HL-60/S4 treated with phorbol 12-myristate 13-acetate at 8.2 ng/mL for 4 days and 3 days (cell line): ENCODE measurements around the gene PRKCG.

ENCODE experiments used
- in situ Hi-C: fragments of 300-500 bp; cut with MboI; formaldehyde crosslinking; loops from 2 replicates; pipeline ENCODE4 v1.15.0; 2022; ENCODE audit warnings: low sequenced_read_pairs

The PRKCG gene

GRCh38 chr19:53897459-53897858 is 15.5 kb downstream of the PRKCG start:
- in situ Hi-C loops: no loop called here

DNA sequence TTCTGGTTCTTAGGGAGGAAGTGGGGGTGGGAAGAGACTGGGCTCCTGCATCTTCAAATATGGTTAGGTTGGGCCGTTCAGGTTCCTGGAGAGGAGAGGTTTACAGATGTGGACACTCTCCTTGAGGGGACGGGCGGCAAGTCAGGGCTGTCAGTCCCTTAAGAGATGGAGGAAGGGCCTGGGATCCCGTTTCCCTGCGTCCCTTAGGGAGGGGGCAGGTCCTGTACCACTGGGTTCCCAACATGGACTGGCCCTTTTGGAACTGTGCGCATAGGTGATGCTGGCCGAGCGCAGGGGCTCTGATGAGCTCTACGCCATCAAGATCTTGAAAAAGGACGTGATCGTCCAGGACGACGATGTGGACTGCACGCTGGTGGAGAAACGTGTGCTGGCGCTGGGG is 16.2 kb downstream of the PRKCG start:
- in situ Hi-C loops: no loop called here

DNA sequence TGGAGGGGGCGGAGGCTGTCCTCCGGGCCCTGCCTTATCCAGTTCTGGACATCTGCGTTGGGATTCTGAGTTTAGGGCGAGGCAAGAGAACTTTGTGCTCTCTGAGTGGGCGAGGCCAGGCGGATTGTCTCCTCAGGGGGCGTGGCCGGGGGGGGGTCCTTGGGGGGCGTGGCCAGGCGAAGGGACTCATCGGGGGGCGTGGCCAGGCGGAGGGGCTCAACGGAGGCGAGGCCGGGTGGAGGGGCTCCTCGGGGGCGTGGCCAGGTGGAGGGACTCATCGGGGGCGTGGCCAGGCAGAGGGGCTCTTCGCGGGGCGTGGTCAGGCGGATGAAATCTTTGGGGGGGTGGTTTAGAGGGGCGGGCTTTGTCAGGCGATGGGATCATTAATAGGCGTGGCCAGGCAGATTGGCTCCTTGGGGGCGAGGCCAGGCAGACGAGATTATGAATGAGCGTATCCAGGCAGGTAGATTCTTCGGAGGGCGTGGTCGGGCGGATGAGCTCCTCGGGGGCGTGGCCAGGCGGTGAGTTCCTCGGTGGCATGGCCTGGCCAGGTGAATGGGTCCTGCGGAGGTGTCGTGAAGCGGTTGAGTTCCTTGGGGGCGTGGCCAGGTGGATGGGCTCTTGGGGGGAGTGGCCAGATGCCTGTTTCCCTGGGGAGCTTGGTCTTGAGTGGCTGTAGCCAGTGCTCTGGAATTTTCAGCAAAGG is 16.8 kb downstream of the PRKCG start:
- in situ Hi-C loops: no loop called here

- in situ Hi-C loops: no loop called here
Observed at GRCh38 chr19:53900191-53900860, 18.3 kb downstream of the PRKCG start.

GRCh38 chr19:53903055-53903680 is 21.2 kb downstream of the PRKCG start:
- in situ Hi-C loops: no loop called here

GRCh38 chr19:53904909-53905308 is 22.9 kb downstream of the PRKCG start:
- in situ Hi-C loops: no loop called here

GRCh38 chr19:53905787-53906186 is 23.8 kb downstream of the PRKCG start:
- in situ Hi-C loops: no loop called here

DNA sequence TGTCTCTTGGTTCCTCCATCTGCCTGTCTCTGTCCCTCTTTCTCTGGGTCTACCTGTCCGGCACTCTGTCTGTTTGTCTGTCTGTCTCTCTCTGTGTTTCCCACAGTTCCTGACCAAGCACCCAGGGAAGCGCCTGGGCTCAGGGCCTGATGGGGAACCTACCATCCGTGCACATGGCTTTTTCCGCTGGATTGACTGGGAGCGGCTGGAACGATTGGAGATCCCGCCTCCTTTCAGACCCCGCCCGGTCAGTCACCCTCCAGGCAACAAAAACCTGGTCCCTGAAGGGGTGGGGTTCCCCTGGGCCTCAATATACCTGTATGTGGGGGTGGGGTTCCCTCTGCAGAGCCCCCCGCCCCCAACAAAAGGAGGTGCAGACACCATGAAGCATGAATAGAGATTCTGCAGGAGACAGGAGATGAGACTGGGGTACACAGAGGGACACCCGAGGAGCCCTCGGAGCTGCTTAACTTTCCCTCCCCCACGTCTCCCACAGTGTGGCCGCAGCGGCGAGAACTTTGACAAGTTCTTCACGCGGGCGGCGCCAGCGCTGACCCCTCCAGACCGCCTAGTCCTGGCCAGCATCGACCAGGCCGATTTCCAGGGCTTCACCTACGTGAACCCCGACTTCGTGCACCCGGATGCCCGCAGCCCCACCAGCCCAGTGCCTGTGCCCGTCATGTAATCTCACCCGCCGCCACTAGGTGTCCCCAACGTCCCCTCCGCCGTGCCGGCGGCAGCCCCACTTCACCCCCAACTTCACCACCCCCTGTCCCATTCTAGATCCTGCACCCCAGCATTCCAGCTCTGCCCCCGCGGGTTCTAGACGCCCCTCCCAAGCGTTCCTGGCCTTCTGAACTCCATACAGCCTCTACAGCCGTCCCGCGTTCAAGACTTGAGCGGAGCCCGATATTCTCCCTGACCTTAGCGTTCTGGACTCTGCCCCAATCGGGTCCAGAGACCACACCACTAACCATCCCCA is 24.5 kb downstream of the PRKCG start:
- in situ Hi-C loops: no loop called here

DNA sequence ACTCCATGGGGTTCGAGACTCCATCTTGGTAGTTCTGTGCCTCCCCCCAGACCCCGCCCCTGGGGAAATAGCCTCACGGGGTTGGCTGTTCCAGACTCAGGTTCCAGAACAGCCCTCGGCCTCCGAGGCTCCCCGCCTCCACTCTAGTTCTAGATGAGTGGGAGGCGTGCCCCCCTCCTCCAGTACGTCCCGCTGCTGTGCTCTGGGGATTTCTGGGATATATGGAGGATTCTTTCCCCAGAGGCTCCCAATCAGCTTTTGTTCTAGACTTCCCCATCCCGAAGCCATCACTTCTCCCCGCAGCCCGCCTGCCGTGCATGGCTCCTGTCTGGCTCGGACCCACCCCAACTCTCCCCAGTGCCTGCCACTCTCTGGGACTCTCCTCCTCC is 25.2 kb downstream of the PRKCG start:
- in situ Hi-C loops: no loop called here

GRCh38 chr19:53907690-53908089 is 25.7 kb downstream of the PRKCG start:
- in situ Hi-C loops: no loop called here

DNA sequence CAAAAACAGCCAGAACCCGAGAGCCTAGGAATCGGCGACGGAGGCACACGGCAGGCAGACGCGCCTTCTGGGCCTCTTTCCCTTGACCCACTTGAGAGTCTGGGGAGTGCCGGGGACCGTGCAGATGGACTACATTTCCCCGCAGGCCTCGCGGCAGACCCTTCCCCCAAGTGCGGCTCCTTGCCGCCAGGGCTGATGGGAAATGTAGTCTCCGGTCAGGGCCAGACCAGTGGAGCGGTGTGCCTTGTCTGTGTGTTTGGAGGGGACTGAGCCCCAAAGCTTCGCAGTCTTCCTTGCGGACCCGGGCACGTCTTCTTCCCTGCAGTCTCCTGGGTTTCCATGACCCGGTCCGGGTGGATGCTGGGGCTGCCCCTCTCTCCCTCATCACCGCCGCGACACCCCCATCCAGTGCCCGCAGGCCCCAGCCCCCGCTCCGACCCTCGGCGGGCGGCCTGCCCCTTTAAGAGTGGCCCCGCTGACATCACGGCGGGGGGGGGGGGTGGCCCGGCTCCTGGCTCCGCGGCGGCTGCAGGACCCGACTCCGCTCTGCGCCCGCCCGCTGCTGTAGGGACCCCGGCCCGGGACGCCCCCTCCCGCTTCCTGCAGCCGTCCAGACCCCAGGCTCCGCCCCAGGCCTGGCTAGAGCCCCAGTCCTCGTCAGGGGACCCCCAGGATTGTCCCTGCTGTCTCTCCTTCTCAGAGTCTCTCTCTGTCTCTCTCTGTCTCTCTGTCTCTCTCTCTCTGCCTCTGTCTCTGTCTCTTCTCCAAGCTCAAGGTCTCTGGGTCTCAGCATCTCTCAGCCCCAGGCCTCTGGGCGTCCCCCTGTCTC is 26.3 kb downstream of the PRKCG start:
- in situ Hi-C loops: no loop called here

- in situ Hi-C loops: no loop called here
Observed at GRCh38 chr19:53908935-53909415, 27.0 kb downstream of the PRKCG start, which contains the start of gene CACNG7. Gene CACNG7 (plus strand): TSS chr19:53909278. CDS start chr19:53912832, 3,554 bp downstream.

DNA sequence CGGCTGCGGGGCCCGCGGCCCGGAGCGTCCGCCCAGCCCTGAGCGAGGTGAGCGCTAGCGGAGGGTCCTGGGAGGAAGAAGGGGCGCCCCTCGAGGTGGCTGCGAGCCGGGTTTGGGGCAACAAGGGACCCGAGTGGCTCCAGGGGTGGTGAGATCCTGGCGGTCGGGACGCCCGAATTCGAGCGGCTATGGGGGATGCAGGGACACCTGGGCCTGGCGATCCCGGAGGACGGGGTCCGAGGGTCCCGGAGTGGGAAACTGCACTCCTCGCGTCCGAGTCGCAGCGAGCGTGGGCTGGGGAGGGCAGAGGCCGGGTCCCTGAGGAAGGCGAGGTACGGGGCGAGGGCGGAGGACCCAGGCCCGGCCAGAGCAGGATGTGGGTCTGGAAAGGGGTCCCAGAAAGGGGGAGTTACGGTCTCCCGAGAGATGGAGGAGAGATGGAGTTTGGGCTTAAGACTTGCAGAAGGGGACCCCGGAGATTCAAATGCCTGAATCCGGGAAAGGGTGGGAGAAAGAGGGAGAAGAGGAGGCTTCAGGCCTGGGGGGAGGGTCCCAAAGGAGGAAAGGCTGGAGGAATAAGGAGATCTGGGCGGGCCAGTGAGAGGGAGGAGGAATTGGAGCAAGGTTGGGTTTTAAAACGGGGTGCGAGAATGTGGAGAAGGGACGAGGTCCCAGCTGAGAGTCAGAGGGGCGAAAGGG is 27.6 kb downstream of the PRKCG start:
- in situ Hi-C loops: no loop called here

DNA sequence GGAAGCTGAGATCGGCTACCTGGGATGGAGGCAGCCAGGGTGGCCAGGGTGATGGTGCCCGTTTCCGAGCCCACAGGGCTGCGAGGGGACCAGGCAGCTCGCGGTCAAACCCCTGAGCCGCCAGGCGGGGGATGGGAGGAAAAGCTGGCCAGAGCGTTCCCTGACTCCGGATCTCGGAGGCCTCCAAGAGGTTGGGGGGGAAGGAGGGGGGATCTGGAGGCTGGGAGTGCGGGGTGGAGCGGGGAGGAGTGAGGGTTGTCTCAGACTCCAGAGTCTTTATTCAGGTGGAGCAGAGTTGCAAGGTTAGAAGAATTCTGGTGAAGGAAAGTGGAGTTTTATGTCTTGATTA is 28.1 kb downstream of the PRKCG start:
- in situ Hi-C loops: no loop called here

- in situ Hi-C loops: no loop called here
Observed at GRCh38 chr19:53912653-53913052, 30.7 kb downstream of the PRKCG start.

GRCh38 chr19:53915000-53915399 is 33.0 kb downstream of the PRKCG start:
- in situ Hi-C loops: no loop called here

DNA sequence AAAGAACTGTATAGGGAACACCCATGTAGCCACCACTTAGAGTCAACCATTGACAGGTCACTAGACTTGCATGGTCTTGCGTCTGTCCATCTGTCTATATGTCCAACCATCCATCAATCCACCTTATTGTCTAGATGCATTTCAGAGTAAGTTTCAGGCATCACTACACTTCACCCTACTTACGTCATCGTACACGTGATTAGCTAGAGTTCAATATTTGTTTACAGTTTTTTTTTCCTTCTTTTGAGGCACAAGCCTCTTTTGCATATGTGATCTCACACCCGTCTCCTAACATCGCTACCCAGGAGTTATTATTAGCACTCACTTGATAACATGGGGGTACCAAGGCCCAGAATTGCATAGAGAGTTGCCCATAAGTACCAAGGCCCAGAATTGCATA is 34.0 kb downstream of the PRKCG start:
- in situ Hi-C loops: no loop called here

DNA sequence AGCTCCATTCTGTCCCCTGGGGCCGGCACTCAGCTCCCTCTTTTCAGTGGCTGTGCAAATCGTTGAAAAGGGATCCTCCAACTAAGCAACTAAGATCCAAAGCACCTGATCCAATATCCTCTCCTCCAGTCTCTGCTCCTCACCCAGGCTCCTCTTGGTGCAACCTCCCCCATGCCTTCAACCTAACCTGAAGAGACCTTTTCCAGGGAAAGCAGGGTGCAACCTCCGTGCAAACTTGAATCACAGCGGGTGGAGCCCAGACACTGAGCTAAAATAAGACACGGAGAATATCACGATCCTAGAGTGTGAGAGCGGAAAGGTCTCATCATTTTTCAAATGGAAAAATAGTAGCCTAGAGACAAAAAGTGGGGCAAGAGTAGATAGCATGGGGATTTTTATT is 35.4 kb downstream of the PRKCG start:
- in situ Hi-C loops: no loop called here

GRCh38 chr19:53927739-53928138 is 45.7 kb downstream of the PRKCG start:
- in situ Hi-C loops: no loop called here
